Measurements from ENCODE around the gene TRIM61.
"Not testable (repeated sequence)": the region's sequence is repeated elsewhere in the genome, so short reads cannot be mapped to it uniquely, and the experiment has no call there.

TRIM61 gene

GRCh38 chr4:164977243-164978164 lies at the start of gene TRIM61:
TSS of gene TRIM61 (minus strand) at chr4:164977657. CDS start at chr4:164970002, 7,655 bp downstream.
- no peak for DNase-seq (ENCODE audit: insufficient read length, low spot score)

DNA sequence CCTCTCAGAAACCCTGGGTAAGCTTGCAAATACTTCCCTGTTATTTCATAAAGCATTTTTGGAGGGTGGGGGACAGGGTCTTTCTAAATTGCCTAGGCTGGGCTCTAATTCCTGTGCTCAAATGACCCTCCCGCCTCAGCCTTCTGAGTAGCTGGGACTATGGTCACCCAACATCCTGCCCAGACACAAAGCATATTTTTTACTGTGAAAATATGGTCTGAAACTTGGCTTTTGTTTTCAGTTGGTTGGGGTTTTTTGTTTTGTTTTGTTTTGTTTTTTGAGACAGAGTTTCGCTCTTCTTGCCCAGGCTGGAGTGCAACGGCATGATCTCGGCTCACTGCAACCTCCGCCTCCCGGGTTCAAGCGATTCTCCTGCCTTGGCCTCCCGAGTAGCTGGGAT lies 48.3 kb upstream of the TRIM61 start:
- not testable (repeated sequence) for FAIRE-seq

More at GRCh38 chr4:164977243-164978164, at the start of gene TRIM61:
- FAIRE-seq = no peak

GRCh38 chr4:165019995-165020394 lies 42.5 kb upstream of the TRIM61 start:
- not testable (repeated sequence) for DNase-seq (ENCODE audit: insufficient read length, low spot score); FAIRE-seq

More for the DNA sequence above, 48.3 kb upstream of the TRIM61 start:
- not testable (repeated sequence) for DNase-seq (ENCODE audit: insufficient read length, low spot score)

GRCh38 chr4:165016971-165017370 lies 39.5 kb upstream of the TRIM61 start:
- DNase-seq (ENCODE audit: insufficient read length, low spot score) (no peak), FAIRE-seq (peak; percentile 44)

DNA sequence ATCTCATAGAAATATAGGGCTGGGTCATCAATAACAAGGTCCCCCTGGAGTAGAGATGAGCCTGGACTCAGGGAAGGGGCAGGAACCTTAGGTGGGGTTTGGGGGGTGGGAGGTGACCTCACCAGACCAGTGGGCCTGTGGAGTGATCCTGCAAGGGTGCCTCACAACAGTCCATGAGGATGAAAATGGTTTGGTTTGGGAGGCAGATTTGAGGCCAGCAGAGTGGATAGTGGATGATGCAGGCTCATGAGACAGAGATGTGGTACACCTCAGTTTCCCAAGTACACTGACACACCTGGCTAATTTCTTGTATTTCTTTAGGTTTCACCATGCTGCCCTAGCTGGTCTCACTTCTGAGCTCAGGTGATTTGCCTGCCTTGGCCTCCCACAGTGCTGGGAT lies 36.2 kb upstream of the TRIM61 start:
- DNase-seq (ENCODE audit: insufficient read length, low spot score) = no peak
- no peak for FAIRE-seq

- peak; percentile 24 for DNase-seq (ENCODE audit: insufficient read length, low spot score)
- FAIRE-seq = no peak
These were observed 33.9 kb upstream of the TRIM61 start for GRCh38 chr4:165011403-165011802.

- peak; percentile 20 for FAIRE-seq
- no peak for DNase-seq (ENCODE audit: insufficient read length, low spot score)
These were observed 33.5 kb upstream of the TRIM61 start for GRCh38 chr4:165010991-165011390.

- FAIRE-seq (no peak), DNase-seq (ENCODE audit: insufficient read length, low spot score) (no peak)
These were observed 33.0 kb upstream of the TRIM61 start for GRCh38 chr4:165010487-165010886.

- FAIRE-seq (no peak), DNase-seq (ENCODE audit: insufficient read length, low spot score) (no peak)
These were observed 32.2 kb upstream of the TRIM61 start for GRCh38 chr4:165009493-165010227.

- DNase-seq (ENCODE audit: insufficient read length, low spot score) = no peak
- no peak for FAIRE-seq
These were observed 29.4 kb upstream of the TRIM61 start for GRCh38 chr4:165006886-165007285.

DNA sequence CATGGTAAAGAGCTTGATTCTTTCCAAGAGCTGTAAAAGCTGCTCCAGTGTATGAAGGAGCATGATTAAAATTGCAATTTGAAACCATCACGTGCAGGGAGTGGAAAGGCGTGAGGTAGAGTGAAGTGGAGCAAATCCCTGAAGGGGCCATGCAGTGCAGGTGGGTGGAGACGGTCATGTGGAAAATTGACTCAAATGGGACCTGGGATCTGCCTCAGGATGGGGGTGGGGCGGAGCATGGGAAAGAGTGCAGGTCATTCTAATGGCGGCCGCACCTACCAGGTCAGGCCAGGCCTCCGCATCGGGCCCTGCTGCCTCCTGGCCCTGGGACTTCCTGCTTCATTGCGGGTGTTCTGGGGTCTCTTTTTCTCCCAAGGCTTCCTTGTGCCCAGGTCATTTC lies 29.0 kb upstream of the TRIM61 start:
- DNase-seq (ENCODE audit: insufficient read length, low spot score) (no peak), FAIRE-seq (no peak)

GRCh38 chr4:165005352-165005925 lies 28.0 kb upstream of the TRIM61 start:
- FAIRE-seq = no peak

DNA sequence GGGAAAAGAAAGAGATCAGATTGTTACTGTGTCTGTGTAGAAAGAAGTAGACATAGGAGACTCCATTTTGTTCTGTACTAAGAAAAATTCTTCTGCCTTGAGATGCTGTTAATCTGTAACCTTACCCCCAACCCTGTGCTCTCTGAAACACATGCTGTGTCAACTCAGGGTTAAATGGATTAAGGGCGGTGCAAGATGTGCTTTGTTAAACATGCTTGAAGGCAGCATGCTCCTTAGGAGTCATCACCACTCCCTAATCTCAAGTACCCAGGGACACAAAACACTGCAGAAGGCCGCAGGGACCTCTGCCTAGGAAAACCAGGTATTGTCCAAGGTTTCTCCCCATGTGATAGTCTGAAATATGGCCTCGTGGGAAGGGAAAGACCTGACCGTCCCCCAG lies 24.5 kb upstream of the TRIM61 start:
- not testable (repeated sequence) for DNase-seq (ENCODE audit: insufficient read length, low spot score); FAIRE-seq

More at GRCh38 chr4:165005352-165005925, 28.0 kb upstream of the TRIM61 start:
- DNase-seq (ENCODE audit: insufficient read length, low spot score) = no peak

- DNase-seq (ENCODE audit: insufficient read length, low spot score); FAIRE-seq: not testable (repeated sequence)
These were observed 21.1 kb upstream of the TRIM61 start for GRCh38 chr4:164998526-164999080.

DNA sequence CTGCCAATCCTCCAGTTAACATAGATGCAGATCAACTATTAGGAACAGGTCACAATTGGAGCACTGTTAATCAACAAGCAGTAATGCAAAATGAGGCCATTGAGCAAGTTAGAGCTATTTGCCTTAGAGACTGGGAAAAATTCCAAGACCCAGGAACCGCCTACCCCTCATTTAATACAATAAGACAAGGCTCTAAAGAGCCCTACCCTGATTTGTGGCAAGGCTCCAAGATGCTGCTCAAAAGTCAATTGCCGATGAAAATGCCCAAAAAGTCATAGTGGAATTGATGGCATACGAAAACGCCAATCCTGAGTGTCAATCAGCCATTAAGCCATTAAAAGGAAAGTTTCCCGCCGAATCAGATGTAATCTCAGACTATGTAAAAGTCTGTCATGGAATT lies 20.5 kb upstream of the TRIM61 start:
- DNase-seq (ENCODE audit: insufficient read length, low spot score) (no peak), FAIRE-seq (no peak)

- peak; percentile 27 for DNase-seq (ENCODE audit: insufficient read length, low spot score)
- FAIRE-seq = no peak
These were observed 19.9 kb upstream of the TRIM61 start for GRCh38 chr4:164997324-164997723.

GRCh38 chr4:164996123-164996522 lies 18.7 kb upstream of the TRIM61 start:
- not testable (repeated sequence) for DNase-seq (ENCODE audit: insufficient read length, low spot score); FAIRE-seq

DNA sequence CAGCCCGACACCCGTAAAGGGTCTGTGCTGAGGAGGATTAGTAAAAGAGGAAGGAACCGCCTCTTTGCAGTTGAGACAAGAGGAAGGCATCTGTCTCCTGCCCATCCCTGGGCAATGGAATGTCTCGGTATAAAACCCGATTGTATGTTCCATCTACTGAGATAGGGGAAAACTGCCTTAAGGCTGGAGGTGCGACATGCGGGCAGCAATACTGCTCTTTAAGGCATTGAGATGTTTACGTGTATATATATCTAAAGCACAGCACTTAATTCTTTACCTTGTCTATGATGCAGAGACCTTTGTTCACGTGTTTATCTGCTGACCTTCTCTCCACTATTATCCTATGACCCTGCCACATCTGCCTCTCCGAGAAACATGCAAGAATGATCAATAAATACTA lies 13.3 kb upstream of the TRIM61 start:
- FAIRE-seq; DNase-seq (ENCODE audit: insufficient read length, low spot score): not testable (repeated sequence)

DNA sequence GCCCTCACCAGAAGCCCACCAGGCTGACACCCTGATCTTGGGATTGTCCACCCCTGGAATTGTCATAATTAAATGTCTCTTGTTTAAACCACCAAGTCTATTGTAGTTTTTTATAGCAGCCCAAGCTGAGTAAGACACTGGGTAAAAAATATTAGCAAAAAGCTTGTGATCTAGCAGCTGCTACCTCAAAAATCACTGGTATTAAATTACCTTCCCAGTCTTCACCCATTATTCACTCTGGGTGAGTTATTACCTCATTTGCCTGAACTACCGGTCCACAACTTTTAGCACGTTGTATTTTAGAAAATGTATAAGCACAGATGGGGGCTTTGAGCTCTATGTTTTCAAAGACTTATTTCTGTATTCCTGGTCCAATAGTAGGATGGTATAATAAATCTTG lies 12.0 kb upstream of the TRIM61 start:
- no peak for FAIRE-seq
- DNase-seq (ENCODE audit: insufficient read length, low spot score) = no peak

- FAIRE-seq; DNase-seq (ENCODE audit: insufficient read length, low spot score): not testable (repeated sequence)
These were observed 5.5 kb downstream of the TRIM61 start for GRCh38 chr4:164971929-164972328.

DNA sequence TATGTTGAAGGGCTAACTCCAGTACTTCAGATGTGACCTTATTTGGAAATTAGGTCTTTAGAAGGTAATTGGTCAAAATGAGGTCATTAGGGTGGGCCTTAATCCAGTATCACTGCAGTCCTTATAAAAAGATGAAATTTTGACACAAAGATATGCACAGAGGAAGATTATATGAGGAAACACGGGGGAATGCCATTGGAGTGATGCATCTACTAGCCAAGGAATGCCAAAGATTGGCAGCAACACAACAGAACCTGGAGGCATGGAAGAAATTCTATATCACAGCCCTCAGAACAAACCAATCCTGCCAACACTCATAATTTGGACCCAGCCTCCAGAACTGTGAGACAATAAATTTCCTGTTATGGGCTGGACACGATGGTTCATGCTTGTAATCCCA lies 17.6 kb downstream of the TRIM61 start:
- FAIRE-seq (peak; percentile 69), DNase-seq (ENCODE audit: insufficient read length, low spot score) (peak; percentile 40)
